Measurements from ENCODE around the gene BCR. TPM values are rescaled to one million over a fixed set of nuclear protein-coding genes. Genes with fewer than 3 reads are reported as not detected.

BCR gene
- total RNA-seq, 2 donors from 2014 or later = 91.8 to 93.2 TPM

- peaks cover 5% of the 10 kb centered on the region for H3K36me3 Mint-ChIP-seq (ENCODE audit: low read depth)
These were observed 4.4 kb downstream of the BCR start for GRCh38 chr22:23184764-23185113.

GRCh38 chr22:23187211-23187610 is 6.9 kb downstream of the BCR start:
- DNase-seq (no peak), ATAC-seq (no peak)
- H3K9me3 ChIP-seq (ENCODE audit: control insufficient read depth, low read length, poor library complexity, severe bottlenecking) = no peaks in the 10 kb centered on the region
- peaks cover 3% of the 10 kb centered on the region for H3K36me3 Mint-ChIP-seq (ENCODE audit: low read depth)
- H3K4me1 Mint-ChIP-seq = peaks cover 63% of the 10 kb centered on the region
- no peaks in the 10 kb centered on the region for H3K27me3 Mint-ChIP-seq
- no peak overlapping the region for H3K4me3 Mint-ChIP-seq
- peak overlapping the region; percentile 77 for H3K27ac Mint-ChIP-seq

More at GRCh38 chr22:23184764-23185113, 4.4 kb downstream of the BCR start:
- no peaks in the 10 kb centered on the region for H3K27me3 Mint-ChIP-seq
- no peak for ATAC-seq
- peak overlapping the region; percentile 57 for H3K4me3 Mint-ChIP-seq
- no peak for DNase-seq
- H3K9me3 ChIP-seq (ENCODE audit: control insufficient read depth, low read length, poor library complexity, severe bottlenecking) = no peaks in the 10 kb centered on the region
- H3K4me1 Mint-ChIP-seq = peaks cover 57% of the 10 kb centered on the region
- H3K27ac Mint-ChIP-seq = peak overlapping the region; percentile 94

GRCh38 chr22:23187871-23188700 is 7.8 kb downstream of the BCR start:
- no peak for DNase-seq
- H3K27me3 Mint-ChIP-seq = no peaks in the 10 kb centered on the region
- ATAC-seq = no peak
- peak overlapping the region; percentile 77 for H3K27ac Mint-ChIP-seq
- H3K36me3 Mint-ChIP-seq (ENCODE audit: low read depth) = peaks cover 2% of the 10 kb centered on the region
- H3K4me3 Mint-ChIP-seq = no peak overlapping the region
- H3K9me3 ChIP-seq (ENCODE audit: control insufficient read depth, low read length, poor library complexity, severe bottlenecking) = no peaks in the 10 kb centered on the region
- H3K4me1 Mint-ChIP-seq = peaks cover 60% of the 10 kb centered on the region

GRCh38 chr22:23190526-23190925 is 10.2 kb downstream of the BCR start:
- Mint-ChIP-seq H3K36me3 (ENCODE audit: low read depth) (no peaks in the 10 kb centered on the region), H3K27ac (no peak overlapping the region), H3K4me1 (peaks cover 50% of the 10 kb centered on the region), H3K4me3 (no peak overlapping the region), H3K27me3 (no peaks in the 10 kb centered on the region)
- no peaks in the 10 kb centered on the region for H3K9me3 ChIP-seq (ENCODE audit: control insufficient read depth, low read length, poor library complexity, severe bottlenecking)
- ATAC-seq (no peak), DNase-seq (no peak)

GRCh38 chr22:23192133-23192532 is 11.8 kb downstream of the BCR start:
- ATAC-seq (no peak), DNase-seq (no peak)
- no peaks in the 10 kb centered on the region for H3K9me3 ChIP-seq (ENCODE audit: control insufficient read depth, low read length, poor library complexity, severe bottlenecking)
- Mint-ChIP-seq H3K36me3 (ENCODE audit: low read depth) (no peaks in the 10 kb centered on the region), H3K4me3 (no peak overlapping the region), H3K4me1 (peaks cover 43% of the 10 kb centered on the region), H3K27me3 (no peaks in the 10 kb centered on the region), H3K27ac (peak overlapping the region; percentile 73)

- H3K27me3 Mint-ChIP-seq = no peaks in the 10 kb centered on the region
- H3K9me3 ChIP-seq (ENCODE audit: control insufficient read depth, low read length, poor library complexity, severe bottlenecking) = no peaks in the 10 kb centered on the region
- peak overlapping the region; percentile 8 for H3K4me3 Mint-ChIP-seq
- H3K36me3 Mint-ChIP-seq (ENCODE audit: low read depth) = no peaks in the 10 kb centered on the region
- peaks cover 46% of the 10 kb centered on the region for H3K4me1 Mint-ChIP-seq
- peak overlapping the region; percentile 73 for H3K27ac Mint-ChIP-seq
- ATAC-seq = no peak
- no peak for DNase-seq
These were observed 12.2 kb downstream of the BCR start for GRCh38 chr22:23192558-23192957.

GRCh38 chr22:23193196-23193827 is 13.0 kb downstream of the BCR start:
- Mint-ChIP-seq H3K4me3 (no peak overlapping the region), H3K36me3 (ENCODE audit: low read depth) (no peaks in the 10 kb centered on the region), H3K27ac (peak overlapping the region; percentile 73), H3K27me3 (no peaks in the 10 kb centered on the region), H3K4me1 (peaks cover 46% of the 10 kb centered on the region)
- ATAC-seq (no peak), DNase-seq (no peak)
- H3K9me3 ChIP-seq (ENCODE audit: control insufficient read depth, low read length, poor library complexity, severe bottlenecking) = no peaks in the 10 kb centered on the region

- DNase-seq = no peak
- no peak for ATAC-seq
- no peaks in the 10 kb centered on the region for H3K36me3 Mint-ChIP-seq (ENCODE audit: low read depth)
- peaks cover 47% of the 10 kb centered on the region for H3K4me1 Mint-ChIP-seq
- no peak overlapping the region for H3K4me3 Mint-ChIP-seq
- no peaks in the 10 kb centered on the region for H3K9me3 ChIP-seq (ENCODE audit: control insufficient read depth, low read length, poor library complexity, severe bottlenecking)
- H3K27me3 Mint-ChIP-seq = no peaks in the 10 kb centered on the region
- H3K27ac Mint-ChIP-seq = peak overlapping the region; percentile 70
These were observed 13.6 kb downstream of the BCR start for GRCh38 chr22:23193882-23194281.

- Mint-ChIP-seq H3K4me1 (peaks cover 40% of the 10 kb centered on the region), H3K27me3 (no peaks in the 10 kb centered on the region), H3K4me3 (no peak overlapping the region), H3K36me3 (ENCODE audit: low read depth) (no peaks in the 10 kb centered on the region), H3K27ac (peak overlapping the region; percentile 54)
- DNase-seq (no peak), ATAC-seq (no peak)
- no peaks in the 10 kb centered on the region for H3K9me3 ChIP-seq (ENCODE audit: control insufficient read depth, low read length, poor library complexity, severe bottlenecking)
These were observed 15.9 kb downstream of the BCR start for GRCh38 chr22:23196165-23196564.

- H3K9me3 ChIP-seq (ENCODE audit: control insufficient read depth, low read length, poor library complexity, severe bottlenecking) = no peaks in the 10 kb centered on the region
- H3K36me3 Mint-ChIP-seq (ENCODE audit: low read depth) = no peaks in the 10 kb centered on the region
- peak overlapping the region; percentile 74 for H3K27ac Mint-ChIP-seq
- DNase-seq (no peak), ATAC-seq (no peak)
- H3K27me3 Mint-ChIP-seq = no peaks in the 10 kb centered on the region
- no peak overlapping the region for H3K4me3 Mint-ChIP-seq
- peaks cover 42% of the 10 kb centered on the region for H3K4me1 Mint-ChIP-seq
These were observed 17.5 kb downstream of the BCR start for GRCh38 chr22:23197836-23198235.

GRCh38 chr22:23199159-23199558 is 18.9 kb downstream of the BCR start:
- no peak for ATAC-seq
- Mint-ChIP-seq H3K27me3 (no peaks in the 10 kb centered on the region), H3K4me3 (no peak overlapping the region), H3K4me1 (peaks cover 42% of the 10 kb centered on the region), H3K36me3 (ENCODE audit: low read depth) (no peaks in the 10 kb centered on the region), H3K27ac (peak overlapping the region; percentile 74)
- H3K9me3 ChIP-seq (ENCODE audit: control insufficient read depth, low read length, poor library complexity, severe bottlenecking) = no peaks in the 10 kb centered on the region
- no peak for DNase-seq

- no peak for DNase-seq
- no peaks in the 10 kb centered on the region for H3K9me3 ChIP-seq (ENCODE audit: control insufficient read depth, low read length, poor library complexity, severe bottlenecking)
- Mint-ChIP-seq H3K27me3 (no peaks in the 10 kb centered on the region), H3K27ac (no peak overlapping the region), H3K36me3 (ENCODE audit: low read depth) (no peaks in the 10 kb centered on the region), H3K4me1 (peaks cover 43% of the 10 kb centered on the region), H3K4me3 (no peak overlapping the region)
- no peak for ATAC-seq
These were observed 20.6 kb downstream of the BCR start for GRCh38 chr22:23200898-23201297.

GRCh38 chr22:23202812-23203451 is 22.6 kb downstream of the BCR start:
- no peak for ATAC-seq
- no peaks in the 10 kb centered on the region for H3K9me3 ChIP-seq (ENCODE audit: control insufficient read depth, low read length, poor library complexity, severe bottlenecking)
- H3K36me3 Mint-ChIP-seq (ENCODE audit: low read depth) = peaks cover 2% of the 10 kb centered on the region
- H3K27me3 Mint-ChIP-seq = no peaks in the 10 kb centered on the region
- H3K4me1 Mint-ChIP-seq = peaks cover 37% of the 10 kb centered on the region
- H3K4me3 Mint-ChIP-seq = no peak overlapping the region
- H3K27ac Mint-ChIP-seq = peak overlapping the region; percentile 87
- DNase-seq = no peak

All from T-helper 17 cell (primary cell).